H1 (cell line): ENCODE measurements around the gene TRIM23. TPM values are rescaled to one million over a fixed set of nuclear protein-coding genes. Genes with fewer than 3 reads are reported as not detected.

Experiments used
- CTCF ChIA-PET: fragments of 300-600 bp; sonication (Branson Sonifier 250); formaldehyde crosslinking; loops from one replicate; lab custom pipeline; 2021; ENCODE audit not compliant: partially characterized antibody; lab: Charles Lee
- POLR2A ChIA-PET: fragments of 300-600 bp; sonication (Branson Sonifier 250); formaldehyde crosslinking; loops from one replicate; lab custom pipeline; 2021; ENCODE audit warnings: inconsistent platforms; ENCODE audit not compliant: partially characterized antibody; lab: Charles Lee
- DNase-seq, 2 experiments: peaks; one replicate each; pipeline versions ENCODE4 v3.0.0 to v3.0.0-alpha.2; 2010 to 2022; ENCODE audit warnings: low spot score in 2 of 2, low read depth in 1 of 2, mixed read lengths in 1 of 2
- FAIRE-seq: peaks from 2 replicates; lab custom pipeline; 2011; peaks lifted over from hg19 to GRCh38; lab: Jason Lieb, UNC
- H2AFZ ChIP-seq: 2 replicates; pipeline ENCODE4 v1.8.1; 2012; ENCODE audit warnings: low read length, inconsistent platforms
- H2AK5ac ChIP-seq: 2 replicates; pipeline ENCODE4 v1.6.1; 2013; ENCODE audit warnings: low read depth, low read length
- H2BK120ac ChIP-seq: replicated peaks from 2 replicates; pipeline ENCODE3; 2013; ENCODE audit warnings: low read depth, low read length, inconsistent platforms
- H2BK12ac ChIP-seq: 2 replicates; pipeline ENCODE4 v1.6.1; 2013; ENCODE audit warnings: low read depth, low read length
- H2BK15ac ChIP-seq: 2 replicates; pipeline ENCODE4 v1.6.1; 2013; ENCODE audit warnings: low read length
- H2BK20ac ChIP-seq: 2 replicates; pipeline ENCODE4 v1.6.1; 2013; ENCODE audit warnings: low read length
- H2BK5ac ChIP-seq: 2 replicates; pipeline ENCODE4 v1.6.1; 2013; ENCODE audit warnings: low read depth, low read length
- H3K14ac ChIP-seq: 2 replicates; pipeline ENCODE4 v1.6.1; 2013; ENCODE audit warnings: inconsistent platforms; ENCODE audit not compliant: insufficient read length
- H3K18ac ChIP-seq: 2 replicates; pipeline ENCODE4 v1.6.1; 2013; ENCODE audit warnings: low read length; ENCODE audit errors: extremely low read depth
- H3K23ac ChIP-seq: 2 replicates; pipeline ENCODE4 v1.6.1; 2013; ENCODE audit warnings: inconsistent platforms; ENCODE audit not compliant: insufficient read length
- H3K23me2 ChIP-seq: 2 replicates; pipeline ENCODE4 v1.6.1; 2013; ENCODE audit warnings: low read depth, low read length
- H3K27ac ChIP-seq: 2 replicates; pipeline ENCODE4 v1.6.1; 2011; ENCODE audit warnings: low read depth, low read length, inconsistent platforms
- H3K27me3 ChIP-seq, 4 experiments: replicated peaks in 1 of 4; 1 replicate in 1 of 4; 2 replicates in 3 of 4; pipeline versions ENCODE4 v1.6.1 to v1.8.1; 2011 to 2013; ENCODE audit warnings: low read length in 3 of 4, mild to moderate bottlenecking in 3 of 4, inconsistent platforms in 2 of 4, mixed read lengths in 2 of 4, moderate library complexity in 1 of 4; ENCODE audit not compliant: control insufficient read depth in 3 of 4, insufficient read depth in 3 of 4; ENCODE audit errors: extremely low read depth in 1 of 4
- H3K36me3 ChIP-seq, 4 experiments: 2 replicates each; pipeline versions ENCODE4 v1.6.1 to v1.8.1; 2011 to 2013; ENCODE audit warnings: mild to moderate bottlenecking in 4 of 4, low read length in 3 of 4, moderate library complexity in 2 of 4, control low read depth in 1 of 4, inconsistent platforms in 1 of 4; ENCODE audit not compliant: insufficient read depth in 4 of 4, control insufficient read depth in 2 of 4
- H3K4ac ChIP-seq: replicated peaks from 2 replicates; pipeline ENCODE3; 2013; ENCODE audit warnings: low read length, low read depth, mixed read lengths, inconsistent platforms; ENCODE audit not compliant: insufficient read length
- H3K4me1 ChIP-seq, 4 experiments: replicated peaks in 1 of 4; 1 replicate in 1 of 4; 2 replicates in 3 of 4; pipeline versions ENCODE4 v1.6.1 to v1.8.1; 2011 to 2013; ENCODE audit warnings: low read length in 3 of 4, inconsistent platforms in 2 of 4, mixed read lengths in 1 of 4; ENCODE audit not compliant: insufficient read depth in 4 of 4, control insufficient read depth in 3 of 4
- H3K4me2 ChIP-seq, 2 experiments: 2 replicates each; pipeline versions ENCODE4 v1.6.1 to v1.8.1; 2011 to 2013; ENCODE audit warnings: low read depth in 2 of 2, low read length in 2 of 2, control low read depth in 1 of 2, inconsistent platforms in 1 of 2, mild to moderate bottlenecking in 1 of 2; ENCODE audit not compliant: insufficient read depth in 1 of 2
- H3K4me3 ChIP-seq, 4 experiments: fragments of 200-600, 300-600 bp in 1 of 4; sonication (generic), shearing (Covaris generic), sonication (Bioruptor Twin) in 1 of 4; 2 replicates each; pipeline versions ENCODE4 v1.5.1 to v1.8.1; 2011 to 2016; ENCODE audit warnings: low read length in 4 of 4, low read depth in 3 of 4, control low read depth in 2 of 4, inconsistent platforms in 2 of 4, mild to moderate bottlenecking in 2 of 4, mixed read lengths in 1 of 4, moderate library complexity in 1 of 4; ENCODE audit not compliant: insufficient read depth in 2 of 4; ENCODE audit errors: extremely low read depth in 1 of 4
- H3K56ac ChIP-seq: replicated peaks from 2 replicates; pipeline ENCODE3; 2013; ENCODE audit warnings: low read depth, mild to moderate bottlenecking, mixed read lengths, low read length, inconsistent platforms; ENCODE audit not compliant: insufficient read length
- H3K79me1 ChIP-seq: 2 replicates; pipeline ENCODE4 v1.6.1; 2013; ENCODE audit warnings: low read depth, low read length, control low read depth
- H3K79me2 ChIP-seq, 2 experiments: 2 replicates each; pipeline versions ENCODE4 v1.6.1 to v1.8.1; 2012 to 2013; ENCODE audit warnings: low read length in 2 of 2, mild to moderate bottlenecking in 2 of 2, inconsistent platforms in 1 of 2; ENCODE audit not compliant: insufficient read depth in 2 of 2, control insufficient read depth in 1 of 2
- H3K9ac ChIP-seq, 4 experiments: replicated peaks in 1 of 4; 1 replicate in 1 of 4; 2 replicates in 3 of 4; pipeline versions ENCODE4 v1.6.1 to v1.8.1; 2011 to 2013; ENCODE audit warnings: low read depth in 3 of 4, low read length in 3 of 4, control low read depth in 2 of 4, mild to moderate bottlenecking in 2 of 4, moderate library complexity in 2 of 4, inconsistent platforms in 1 of 4; ENCODE audit errors: extremely low read depth in 1 of 4
- H3K9me3 ChIP-seq, 2 experiments: 2 replicates each; pipeline versions ENCODE4 v1.6.1 to v1.8.1; 2012 to 2013; ENCODE audit warnings: mild to moderate bottlenecking in 2 of 2, moderate library complexity in 2 of 2, control low read depth in 1 of 2, inconsistent platforms in 1 of 2, low read depth in 1 of 2, low read length in 1 of 2, mixed read lengths in 1 of 2; ENCODE audit not compliant: insufficient read depth in 2 of 2
- H4K20me1 ChIP-seq, 2 experiments: replicated peaks in 1 of 2; 2 replicates each; pipeline versions ENCODE3 to v1.8.1; 2011 to 2013; ENCODE audit warnings: inconsistent platforms in 2 of 2, low read length in 2 of 2, mild to moderate bottlenecking in 1 of 2; ENCODE audit not compliant: insufficient read depth in 2 of 2, control insufficient read depth in 1 of 2
- H4K5ac ChIP-seq: 2 replicates; pipeline ENCODE4 v1.6.1; 2013; ENCODE audit warnings: low read length, low read depth, mixed read lengths, inconsistent platforms; ENCODE audit not compliant: insufficient read length
- H4K8ac ChIP-seq: 2 replicates; pipeline ENCODE4 v1.8.0; 2013; ENCODE audit warnings: mild to moderate bottlenecking, moderate library complexity, low read length, inconsistent platforms; ENCODE audit not compliant: insufficient read depth; ENCODE audit errors: extremely low read depth
- H4K91ac ChIP-seq: replicated peaks from 2 replicates; pipeline ENCODE3; 2013; ENCODE audit warnings: low read length, mixed read lengths, inconsistent platforms; ENCODE audit not compliant: insufficient read length
- CREB1 ChIP-seq: IDR thresholded peaks from 2 replicates; pipeline ENCODE4 v1.6.1; 2012; ENCODE audit warnings: inconsistent platforms
- GABPA ChIP-seq: IDR thresholded peaks from 2 replicates; pipeline ENCODE4 v1.6.1; 2011; ENCODE audit warnings: mild to moderate bottlenecking, low read length, moderate library complexity, borderline replicate concordance; ENCODE audit not compliant: insufficient read depth
- RAD21 ChIP-seq, 2 experiments: IDR thresholded peaks in 1 of 2; conservative IDR thresholded peaks in 1 of 2; 2 replicates each; pipeline ENCODE4 v1.6.1; 2011; ENCODE audit warnings: low read depth in 2 of 2, low read length in 2 of 2, improper control_type of control experiment in 1 of 2, inconsistent platforms in 1 of 2, mild to moderate bottlenecking in 1 of 2, moderate library complexity in 1 of 2
- TEAD4 ChIP-seq: IDR thresholded peaks from 2 replicates; pipeline ENCODE4 v1.6.1; 2012; ENCODE audit warnings: low read depth, low read length, inconsistent platforms, mixed read lengths
- polyA plus RNA-seq, 7 experiments: library from polyadenylated mRNA; depleted of rRNA in 3 of 7; stranded (reverse) in 5 of 7; unstranded in 2 of 7; fragments of >200 nt in 5 of 7; fragments of 200-250 nt in 2 of 7; gene quantifications; 1 replicate in 5 of 7; 2 replicates in 1 of 7; 4 replicates in 1 of 7; pipeline versions ENCODE4 v1.2.1 to v1.2.3, GENCODE V29; 2011 to 2013; ENCODE audit warnings: missing spikeins in 2 of 7, mixed read lengths in 2 of 7
- total RNA-seq: library from RNA; stranded (reverse); fragmentation: NEBNext Ultra II Directional; extraction: Animal tissue kit (Norgen Biotek cat#: 25700); gene quantifications from 2 replicates; pipeline ENCODE4 v1.2.1, GENCODE V29; 2021

Gene TRIM23
- total and polyA plus RNA-seq, 2 of the 8 experiments (the other 6 are each of a cell fraction or from before 2014, with no cell fraction given) = 2.5 to 11.7 TPM

DNA sequence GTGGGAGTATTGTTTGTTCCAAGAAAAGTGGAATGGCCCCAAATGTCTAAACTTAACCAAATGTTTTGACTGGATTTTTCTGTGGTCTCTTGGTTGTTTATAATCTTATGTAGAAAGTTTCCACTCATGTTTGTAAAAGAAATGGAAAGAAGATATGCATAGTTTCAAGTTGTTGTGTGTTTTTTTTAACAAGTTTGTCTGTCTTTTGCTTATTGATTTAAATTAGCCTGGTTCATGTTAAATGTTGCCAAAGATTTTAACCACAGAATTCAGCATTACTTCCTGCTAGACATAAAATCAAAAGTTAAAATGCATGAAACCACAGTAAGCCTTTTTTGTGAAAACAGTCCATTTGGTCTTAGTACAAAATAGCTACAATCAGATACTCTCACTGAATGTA, 47.0 kb downstream of the TRIM23 start:
- H3K4ac ChIP-seq = no peak overlapping the region
- no peak overlapping the region for H2AK5ac ChIP-seq
- peaks cover 0 to 2% of the 10 kb centered on the region in 2 experiments for H4K20me1 ChIP-seq
- H2BK120ac ChIP-seq = no peak overlapping the region
- H4K8ac ChIP-seq = no peak overlapping the region
- no peaks in the 10 kb centered on the region for H3K79me1 ChIP-seq
- H3K27ac ChIP-seq = no peak overlapping the region
- FAIRE-seq (no peak), DNase-seq (no peak)
- CTCF ChIA-PET = no interaction called here
- H3K4me3 ChIP-seq = no peak overlapping the region
- no peaks in the 10 kb centered on the region for H3K4me1 ChIP-seq
- no peak overlapping the region for H2BK15ac ChIP-seq
- no peak overlapping the region for H3K4me2 ChIP-seq
- no peak overlapping the region for H3K18ac ChIP-seq
- no peak overlapping the region for H2BK20ac ChIP-seq
- no peak overlapping the region for H3K56ac ChIP-seq
- H2BK5ac ChIP-seq = no peak overlapping the region
- no peak overlapping the region for H4K5ac ChIP-seq
- no peak overlapping the region for H2BK12ac ChIP-seq
- no peaks in the 10 kb centered on the region for H3K9me3 ChIP-seq
- no peak overlapping the region for H2AFZ ChIP-seq
- no peak overlapping the region for H3K23ac ChIP-seq
- H3K36me3 ChIP-seq = peaks cover 0 to 33% (median 6%) of the 10 kb centered on the region in 4 experiments; a peak in 5 of 8 replicates
- POLR2A ChIA-PET = interaction anchor here (1.6 kb wide), 1 partner anchor 14 kb away, joined by 6 read pairs; the partner anchor contains the start of genes CENPK and PPWD1
- no peaks in the 10 kb centered on the region for H3K79me2 ChIP-seq
- H4K91ac ChIP-seq = no peak overlapping the region
- no peaks in the 10 kb centered on the region for H3K27me3 ChIP-seq
- H3K23me2 ChIP-seq = no peaks in the 10 kb centered on the region
- no peak overlapping the region for H3K9ac ChIP-seq
- H3K14ac ChIP-seq = no peak overlapping the region
- no peak for TF ChIP-seq RAD21 (IDR thresholded peaks at IDR 0.05 in 1 of 2, conservative IDR thresholded peaks at IDR 0.05 in 1 of 2; ENCODE audit: low read depth in 2 of 2, low read length in 2 of 2)
- no peak for TF ChIP-seq GABPA
- no peak for TF ChIP-seq TEAD4
- TF ChIP-seq CREB1 = no peak
